GM21529 (cell line): ENCODE results near the gene TVP23A.
"Not testable (repeated sequence)": the region's sequence is repeated elsewhere in the genome, so short reads cannot be mapped to it uniquely, and the experiment has no call there.

Experiments
- ATAC-seq: cut with Tn5 transposase; IDR thresholded peaks from one replicate; pipeline ENCODE4 v1.9.1; 2021; ENCODE audit not compliant: unreplicated experiment

TVP23A gene

GRCh38 chr16:10806698-10807097, 11.9 kb downstream of the TVP23A start:
- no peak for ATAC-seq

- ATAC-seq: no peak
These were observed 13.3 kb downstream of the TVP23A start for GRCh38 chr16:10805334-10805733.

GRCh38 chr16:10799736-10800135, 18.9 kb downstream of the TVP23A start:
- ATAC-seq: no peak

- ATAC-seq: peak; percentile 52
These were observed 27.5 kb downstream of the TVP23A start for GRCh38 chr16:10791048-10791447.

- ATAC-seq: not testable (repeated sequence)
These were observed 30.0 kb downstream of the TVP23A start for GRCh38 chr16:10788630-10789029.

DNA sequence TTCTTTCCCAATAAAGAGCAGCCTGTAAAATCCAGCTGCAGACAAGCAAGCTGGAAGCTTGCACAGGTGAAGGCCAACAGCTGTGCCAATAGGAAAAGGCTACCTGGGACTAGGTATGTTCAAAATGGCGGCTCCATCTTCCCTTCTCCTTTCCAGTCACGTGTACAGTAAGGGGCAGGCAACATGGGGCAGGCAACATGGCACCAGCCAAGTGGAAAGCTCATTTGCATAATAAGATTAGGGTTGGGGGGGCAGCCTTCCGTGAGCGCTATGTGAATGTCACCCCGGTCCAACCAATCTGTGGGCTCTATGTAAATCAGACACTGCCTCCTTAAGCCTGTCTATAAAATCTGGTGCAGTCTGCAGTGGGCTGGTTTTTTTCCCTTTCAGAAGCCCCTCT, 31.3 kb downstream of the TVP23A start:
- ATAC-seq: no peak

DNA sequence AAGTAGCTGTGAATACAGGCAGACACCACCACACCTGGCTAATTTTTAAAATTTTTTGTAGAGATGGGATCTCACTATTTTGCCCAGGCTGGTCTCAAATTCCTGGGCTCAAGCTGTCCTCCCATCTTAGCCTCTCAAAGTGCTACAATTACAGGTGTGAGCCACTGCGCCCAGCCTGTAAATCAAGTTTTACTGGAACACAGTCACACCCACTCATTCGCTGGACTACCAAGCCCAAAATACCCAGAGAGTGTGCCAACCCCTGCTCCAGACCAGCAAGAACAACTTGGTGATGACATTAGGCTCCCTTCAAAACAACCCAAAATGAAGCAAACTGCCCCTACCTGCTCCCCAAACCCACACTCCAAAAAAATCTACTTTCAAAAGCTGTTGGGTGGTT, 36.0 kb downstream of the TVP23A start:
- ATAC-seq: no peak

- no peak for ATAC-seq
These were observed 38.0 kb downstream of the TVP23A start for GRCh38 chr16:10780628-10781027.

DNA sequence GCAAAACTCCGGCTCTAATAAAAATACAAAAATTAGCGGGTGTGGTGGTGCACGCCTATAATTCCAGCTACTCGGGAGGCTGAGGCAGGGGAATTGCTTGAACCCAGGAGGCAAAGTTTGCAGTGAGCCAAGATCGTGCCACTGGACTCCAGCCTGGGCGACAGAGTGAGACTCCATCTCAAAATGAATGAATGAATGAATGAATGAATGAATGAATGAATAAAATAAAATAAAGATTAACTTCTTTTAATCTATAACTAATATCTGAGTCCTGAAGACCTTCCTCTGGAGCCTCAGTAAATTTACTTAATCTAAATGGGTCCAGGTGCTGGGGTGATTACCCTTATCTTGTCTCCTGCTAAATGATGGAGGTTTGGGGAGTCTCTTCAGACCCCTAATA, 38.7 kb downstream of the TVP23A start:
- not testable (repeated sequence) for ATAC-seq

GRCh38 chr16:10777356-10777755, 41.2 kb downstream of the TVP23A start:
- ATAC-seq: no peak

DNA sequence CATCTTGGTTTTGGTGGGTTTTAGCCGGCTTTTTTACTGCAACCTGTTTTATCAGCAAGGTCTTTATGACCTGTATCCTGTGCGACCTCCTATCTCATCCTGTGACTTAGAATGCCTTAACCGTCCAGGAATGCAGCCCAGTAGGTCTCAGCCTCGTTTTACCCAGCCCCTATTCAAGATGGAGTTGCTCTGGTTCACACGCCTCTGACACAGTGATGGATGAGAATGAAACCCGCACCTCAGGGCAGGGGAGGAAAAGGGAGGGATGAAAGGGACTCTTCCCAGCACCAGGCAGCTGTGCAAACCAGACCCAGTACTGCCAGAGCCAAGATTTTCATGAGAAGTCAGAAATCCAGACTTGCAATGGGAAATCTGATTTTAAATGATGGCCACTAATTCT, 41.7 kb downstream of the TVP23A start:
- ATAC-seq: not testable (repeated sequence)

DNA sequence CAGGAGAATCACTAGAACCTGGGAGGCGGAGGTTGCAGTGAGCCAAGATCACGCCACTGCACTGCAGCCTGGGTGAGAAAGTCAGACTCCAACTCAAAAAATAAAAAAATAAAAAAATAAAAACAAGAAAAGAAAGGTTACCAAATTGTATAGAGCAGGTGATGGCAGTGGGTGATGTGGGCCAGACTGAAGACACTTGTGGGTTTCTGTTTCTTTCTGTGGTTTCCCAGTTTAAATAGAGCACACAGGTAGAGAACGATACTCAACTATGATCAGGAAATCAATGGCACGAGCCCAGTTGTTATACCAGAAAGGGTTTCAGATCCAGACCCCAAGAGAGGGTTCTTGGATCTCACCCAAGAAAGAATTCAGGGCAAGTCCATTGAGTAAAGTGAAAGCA, 42.3 kb downstream of the TVP23A start:
- ATAC-seq: peak; percentile 77

GRCh38 chr16:10770907-10771306, 47.7 kb downstream of the TVP23A start:
- no peak for ATAC-seq

- no peak for ATAC-seq
These were observed 49.2 kb downstream of the TVP23A start for GRCh38 chr16:10769381-10769780.

- ATAC-seq: no peak
These were observed 51.5 kb downstream of the TVP23A start for GRCh38 chr16:10767127-10767526.

GRCh38 chr16:10765772-10766171, 52.8 kb downstream of the TVP23A start:
- ATAC-seq: no peak

DNA sequence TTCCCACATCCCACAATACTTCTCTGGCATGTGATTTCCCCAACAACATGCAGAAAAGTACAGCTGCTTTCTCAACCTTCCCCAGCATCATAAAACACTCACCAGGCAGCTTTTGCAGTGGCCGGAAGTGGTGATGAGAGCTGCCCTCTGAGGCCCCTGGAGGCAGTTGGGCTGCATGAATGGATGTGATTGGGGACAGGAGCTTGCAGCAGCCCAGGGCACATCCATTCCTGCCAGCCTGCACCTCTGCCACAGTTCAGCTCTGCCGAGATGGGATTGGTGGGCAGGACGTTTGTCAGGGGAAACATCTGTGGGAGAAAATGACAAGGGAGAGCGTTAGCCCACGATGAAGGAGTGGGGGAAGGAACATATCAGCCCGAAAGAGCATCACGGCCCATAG, 55.1 kb downstream of the TVP23A start:
- ATAC-seq: no peak

DNA sequence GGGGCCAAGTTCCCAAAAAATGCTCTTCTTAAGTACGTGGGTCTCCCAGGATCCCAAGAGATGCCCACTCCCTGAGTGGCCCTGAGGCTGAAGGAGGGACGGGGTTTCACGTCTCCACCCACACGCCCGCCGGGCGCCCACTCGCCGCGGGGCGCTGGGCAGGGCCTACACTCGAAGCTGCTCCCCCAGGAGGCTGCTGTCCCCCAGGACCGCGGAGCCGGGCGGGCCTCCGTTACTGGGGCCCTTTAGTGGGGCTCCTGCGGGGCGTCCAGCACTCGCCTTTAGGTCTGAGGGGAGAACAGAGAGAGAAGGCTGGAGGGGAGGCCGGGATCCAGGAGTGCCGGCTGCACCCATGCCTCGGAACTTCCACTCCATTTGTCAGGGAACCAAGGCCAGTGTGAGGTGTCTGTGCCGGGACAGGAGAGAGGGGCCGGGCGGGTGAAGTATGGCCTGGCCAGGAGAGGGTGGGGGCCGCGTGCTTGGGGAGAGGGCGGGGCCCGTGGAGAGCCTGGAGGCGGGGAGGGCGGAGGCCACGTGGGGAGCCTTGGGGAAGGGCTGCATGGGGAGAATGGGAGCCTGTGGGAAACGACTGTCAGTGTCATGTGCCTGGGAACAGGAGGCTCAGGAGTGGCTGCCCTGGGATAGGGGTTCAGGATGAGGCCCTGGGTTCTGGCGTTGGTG, 56.1 kb downstream of the TVP23A start:
- no peak for ATAC-seq

- ATAC-seq: no peak
These were observed 57.2 kb downstream of the TVP23A start for GRCh38 chr16:10761373-10761772.

- ATAC-seq: no peak
These were observed 57.7 kb downstream of the TVP23A start for GRCh38 chr16:10760858-10761257.

- no peak for ATAC-seq
These were observed 62.0 kb downstream of the TVP23A start for GRCh38 chr16:10756574-10756973.

DNA sequence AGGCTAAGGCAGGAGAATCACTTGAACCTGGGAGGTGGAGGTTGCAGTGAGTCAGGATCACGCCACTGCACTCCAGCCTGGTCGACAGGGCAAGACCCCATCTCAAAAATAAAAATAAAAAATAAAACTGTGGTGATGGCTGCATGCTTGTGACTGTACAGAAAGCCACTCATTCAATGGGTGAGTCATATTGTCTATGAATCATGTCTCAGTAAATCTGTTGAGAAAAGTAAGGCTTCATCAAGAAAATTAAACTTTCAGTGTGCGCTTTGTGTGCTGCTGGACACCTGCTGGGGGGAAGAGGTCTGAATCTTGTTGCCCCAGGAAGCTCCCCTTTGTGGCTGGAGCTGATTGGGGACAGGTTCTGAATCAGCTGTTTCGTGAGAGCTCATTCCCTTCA, 63.7 kb downstream of the TVP23A start:
- ATAC-seq: no peak

DNA sequence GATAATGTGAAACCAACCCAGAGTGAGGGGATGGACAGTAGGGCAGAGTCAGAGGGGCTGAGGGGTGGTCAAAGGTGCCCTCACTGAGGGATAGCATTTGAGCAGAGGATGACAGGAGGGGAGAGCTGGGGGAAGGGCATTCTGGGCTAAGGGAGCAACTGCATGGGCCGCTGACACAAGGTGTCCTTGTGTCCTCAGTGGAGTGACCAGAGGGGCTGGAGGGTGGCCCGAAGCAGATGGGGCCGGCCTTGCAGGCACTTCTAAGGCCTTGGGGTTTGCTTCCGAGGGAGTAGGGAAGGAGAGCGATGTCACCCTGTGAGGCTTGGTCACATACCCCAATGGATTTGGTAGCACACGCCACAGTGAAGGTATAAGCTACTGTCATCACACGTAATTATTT, 64.9 kb downstream of the TVP23A start:
- no peak for ATAC-seq
